NCI-H1048 (cell line): ENCODE data around the gene SPATA31D1.
"Not testable (repeated sequence)": the region's sequence is repeated elsewhere in the genome, so short reads cannot be mapped to it uniquely, and the experiment has no call there.

ENCODE experiments used
- DNase-seq: peaks from one replicate; lab custom pipeline; 2025; lab: John Stamatoyannopoulos, UW

Gene SPATA31D1

DNA sequence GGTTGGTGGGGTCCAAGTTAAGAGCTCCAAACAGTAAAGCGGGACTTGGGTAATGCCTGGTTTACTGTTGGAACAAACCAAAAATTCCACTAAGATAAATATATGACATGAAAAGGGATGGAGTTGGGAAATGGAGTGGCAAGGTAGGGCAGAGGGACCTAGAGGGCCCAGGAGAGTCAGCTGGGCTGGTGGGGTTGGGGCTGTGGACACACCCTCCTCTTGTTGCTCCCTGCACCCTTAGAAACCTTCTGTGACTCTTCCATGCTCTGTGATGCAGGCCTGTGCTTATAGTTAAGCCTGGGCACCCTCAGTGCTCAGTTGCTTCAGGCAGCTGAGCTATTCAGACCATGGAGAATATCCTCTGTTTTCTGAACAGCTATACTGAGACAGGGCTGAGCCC lies at the start of gene SPATA31D1:
Gene SPATA31D1 (plus strand): TSS at position 301 of the 400 bp plus-strand sequence. CDS start 47 bp downstream, at position 348.
- not testable (repeated sequence) for DNase-seq

DNA sequence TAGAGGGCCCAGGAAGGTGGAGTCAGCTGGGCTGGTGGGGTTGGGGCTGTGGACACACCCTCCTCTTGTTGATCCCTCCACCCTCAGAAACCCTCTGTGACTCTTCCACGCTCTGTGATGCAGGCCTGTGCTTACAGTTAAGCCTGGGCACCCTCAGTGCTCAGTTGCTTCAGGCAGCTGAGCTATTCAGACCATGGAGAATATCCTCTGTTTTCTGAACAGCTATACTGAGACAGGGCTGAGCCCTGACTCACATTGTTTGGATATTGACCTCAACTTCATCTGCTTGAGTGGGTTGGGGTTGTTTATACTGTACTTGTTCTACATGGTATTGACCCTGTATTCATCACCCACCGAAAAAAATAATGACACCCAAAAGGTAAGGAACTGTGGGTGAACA lies 45.2 kb upstream of the SPATA31D1 start, which contains the start of gene SPATA31D3:
Gene SPATA31D3 (plus strand): TSS at position 108 of the 400 bp plus-strand sequence. CDS start 86 bp downstream, at position 194.
- not testable (repeated sequence) for DNase-seq

DNA sequence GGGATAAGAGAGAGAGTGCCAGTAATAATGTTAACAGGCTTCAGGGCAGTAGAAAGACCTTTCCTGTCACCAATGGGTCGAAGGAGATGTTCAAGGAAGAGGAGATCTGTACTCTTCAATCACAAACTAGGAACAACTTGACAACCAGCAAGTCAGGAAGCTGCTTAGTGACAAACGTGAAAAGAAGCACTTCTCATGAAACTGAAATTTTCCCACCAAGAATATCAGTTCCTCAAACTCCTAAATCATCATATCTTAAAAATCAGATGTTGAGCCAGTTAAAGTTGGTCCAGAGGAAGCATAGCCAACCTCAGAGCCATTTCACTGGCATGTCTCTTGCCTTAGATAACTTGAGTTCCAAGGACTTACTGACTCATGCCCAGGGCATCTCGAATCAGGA lies 39.9 kb upstream of the SPATA31D1 start:
- not testable (repeated sequence) for DNase-seq

DNA sequence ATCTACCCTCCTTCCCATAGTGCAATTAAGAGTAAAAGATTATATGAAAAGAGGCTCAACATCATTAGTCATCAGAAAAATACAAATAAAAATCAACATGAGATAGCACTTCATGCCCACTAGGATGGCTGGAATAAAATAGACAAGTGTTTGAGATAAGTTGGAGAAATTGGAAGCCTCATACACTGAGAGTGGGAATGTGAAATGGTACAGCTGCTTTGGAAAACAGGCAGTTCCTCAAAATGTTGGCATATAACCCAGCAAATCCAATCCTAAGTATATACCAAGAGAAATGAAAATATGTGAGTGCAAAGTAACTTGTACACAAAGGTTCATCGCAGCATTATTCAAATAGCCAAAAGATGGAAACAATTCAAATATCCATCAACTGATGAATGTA lies 35.5 kb upstream of the SPATA31D1 start:
- no peak for DNase-seq

DNA sequence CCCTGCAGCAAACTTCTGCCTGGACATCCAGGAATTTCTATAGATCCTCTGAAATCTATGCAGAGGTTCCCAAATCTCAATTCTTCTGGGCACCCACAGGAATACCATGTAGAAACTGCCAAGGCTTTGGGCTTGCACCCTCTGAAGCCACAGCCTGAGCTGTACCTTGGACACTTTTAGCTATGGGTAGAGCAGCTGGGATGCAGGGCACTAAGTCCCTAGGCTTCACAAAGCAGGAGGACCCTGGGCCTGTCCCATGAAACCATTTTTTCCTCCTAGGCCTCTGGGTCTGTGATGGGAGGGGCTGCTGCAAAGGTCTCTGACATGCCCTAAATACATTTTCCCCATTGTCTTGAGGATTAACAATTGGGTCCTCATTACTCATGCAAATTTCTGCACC lies 32.9 kb upstream of the SPATA31D1 start:
- no peak for DNase-seq

DNA sequence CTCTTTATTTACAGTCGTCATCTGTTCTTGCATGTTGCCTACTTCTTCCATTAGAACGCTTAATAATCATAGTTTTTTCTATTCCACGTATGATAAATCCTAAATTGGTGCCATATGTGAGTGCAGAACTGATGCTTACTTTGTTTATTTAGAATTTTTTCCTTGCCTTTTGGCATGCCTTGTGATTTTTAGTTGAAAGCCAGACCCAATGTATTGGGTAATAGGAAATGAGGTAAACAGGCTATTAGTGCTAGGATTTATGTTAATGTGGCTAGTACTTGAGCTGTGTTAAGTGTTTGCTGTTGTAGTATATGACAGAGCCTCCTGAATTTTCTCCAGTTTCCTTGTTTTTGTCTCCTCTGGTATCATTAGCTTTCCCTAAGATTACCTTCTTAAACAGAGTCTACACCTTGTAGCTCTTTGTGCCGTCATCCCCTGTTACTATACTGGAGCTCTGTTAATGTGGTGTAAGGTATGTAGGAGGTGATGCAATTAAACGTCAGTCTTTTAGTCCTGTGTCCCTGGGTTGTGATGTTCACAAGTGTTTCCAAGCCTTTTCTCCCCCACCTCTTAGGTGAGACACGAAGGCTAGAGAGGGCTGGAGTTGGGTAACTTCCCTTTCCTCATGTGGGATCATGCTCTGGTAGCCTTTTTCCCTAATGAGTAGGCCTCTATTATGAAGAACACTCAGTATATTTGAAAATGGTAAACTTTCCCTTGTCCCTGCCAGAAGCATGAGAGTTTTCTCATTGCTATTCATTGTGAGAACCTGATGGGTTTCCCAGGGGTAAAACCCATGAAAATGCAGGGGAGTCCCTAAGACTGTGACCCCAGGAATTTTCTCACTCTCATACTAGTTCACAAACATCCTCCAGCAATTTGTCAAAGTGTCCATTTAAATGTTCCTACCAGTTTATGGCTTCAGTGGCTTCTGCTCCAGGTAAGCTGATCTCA lies 24.1 kb upstream of the SPATA31D1 start:
- no peak for DNase-seq

DNA sequence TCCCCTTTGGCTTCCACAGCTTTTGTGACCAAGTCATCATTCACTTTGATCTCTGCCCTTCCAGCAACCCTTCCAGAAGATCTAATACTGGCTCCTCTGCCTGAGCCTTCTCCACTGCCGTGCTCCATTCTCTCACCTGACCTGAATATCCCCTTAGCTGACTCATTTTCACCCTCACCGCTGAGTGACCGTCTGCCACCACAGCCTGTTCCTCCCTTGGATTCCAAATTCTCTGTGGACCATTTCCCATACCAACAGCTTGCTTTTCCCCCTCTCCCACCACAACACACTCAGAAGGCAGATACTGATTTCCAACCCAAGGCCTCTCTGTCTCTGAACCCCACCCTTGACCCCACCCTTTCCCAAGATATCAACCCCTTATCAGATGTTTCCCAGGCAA lies 20.5 kb upstream of the SPATA31D1 start:
- DNase-seq: no peak

DNA sequence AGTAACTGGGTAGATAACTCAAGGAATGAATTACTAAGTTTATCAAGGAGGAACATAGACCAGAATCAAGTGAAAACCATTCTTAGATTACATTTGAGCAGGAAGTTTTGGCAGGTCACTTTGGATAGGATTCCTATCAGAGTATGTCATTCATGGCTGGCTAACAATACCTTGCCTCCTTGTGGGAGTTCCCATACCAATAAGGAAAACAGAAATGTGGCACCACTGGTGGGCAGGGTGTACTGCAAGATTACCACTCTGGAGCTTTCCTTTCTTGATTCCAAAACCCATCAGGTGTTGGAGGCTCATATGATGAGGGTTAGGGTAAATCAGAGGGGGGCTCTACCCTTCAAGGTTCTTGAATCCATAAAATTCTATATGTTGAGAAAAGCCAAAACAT lies 18.6 kb upstream of the SPATA31D1 start:
- no peak for DNase-seq

DNA sequence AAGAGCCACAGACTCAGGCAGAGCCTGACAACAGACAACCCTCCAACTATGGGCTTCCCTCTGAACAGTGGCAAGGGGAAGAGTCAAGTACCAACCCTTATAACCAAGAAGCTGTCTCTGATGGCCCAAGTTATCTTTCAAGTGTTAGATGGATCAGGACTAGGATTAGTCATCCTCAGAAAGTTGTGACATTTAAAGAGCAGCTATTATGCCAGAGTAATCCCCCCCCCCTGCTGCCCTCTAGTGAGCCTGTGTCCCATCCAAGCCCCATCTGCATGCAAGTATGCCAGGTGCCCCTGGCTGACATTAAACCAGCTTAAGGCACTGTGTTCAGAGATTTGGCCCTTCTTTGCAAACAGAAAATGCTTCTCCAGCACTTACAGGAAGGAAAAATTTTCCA lies 16.8 kb upstream of the SPATA31D1 start:
- DNase-seq: no peak

DNA sequence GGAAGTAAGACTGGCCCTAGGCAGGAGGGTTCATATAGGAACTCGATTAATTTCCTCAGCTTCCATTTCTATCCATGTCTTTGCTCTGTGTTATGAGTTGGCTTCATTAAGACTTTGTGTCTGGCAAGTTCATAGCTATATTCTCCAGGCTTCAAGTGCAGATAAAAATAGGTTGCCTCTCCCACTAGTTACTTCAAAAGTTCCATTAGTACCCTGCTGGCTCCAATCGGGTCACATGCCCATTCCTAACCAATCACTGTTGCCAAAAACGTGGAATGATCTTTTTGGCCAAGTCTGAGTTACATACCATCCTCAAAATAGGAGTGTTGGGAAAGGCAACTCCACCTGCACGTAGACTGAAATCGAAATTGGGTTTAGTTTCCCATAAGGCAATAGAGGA lies 13.8 kb upstream of the SPATA31D1 start:
- DNase-seq: no peak

DNA sequence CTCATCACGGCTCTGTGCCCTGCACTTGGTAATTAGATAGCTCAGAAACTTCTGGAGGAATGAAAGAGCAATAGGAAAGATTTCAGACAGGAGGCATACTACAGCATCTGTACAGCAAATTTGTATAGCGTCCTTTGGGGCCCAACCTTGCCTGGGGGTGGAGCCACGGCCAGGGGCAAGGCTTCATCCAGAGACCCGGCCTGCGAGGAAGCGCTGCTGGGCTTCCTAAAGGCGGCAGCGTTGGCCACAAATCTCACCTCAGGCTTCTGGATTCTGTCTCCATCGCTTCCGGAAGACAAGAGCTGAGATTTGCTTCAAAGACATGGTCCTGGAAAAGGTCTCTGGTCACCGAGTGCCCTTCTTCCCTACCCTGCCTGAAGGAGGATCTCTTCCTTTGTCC lies 12.2 kb upstream of the SPATA31D1 start:
- no peak for DNase-seq

DNA sequence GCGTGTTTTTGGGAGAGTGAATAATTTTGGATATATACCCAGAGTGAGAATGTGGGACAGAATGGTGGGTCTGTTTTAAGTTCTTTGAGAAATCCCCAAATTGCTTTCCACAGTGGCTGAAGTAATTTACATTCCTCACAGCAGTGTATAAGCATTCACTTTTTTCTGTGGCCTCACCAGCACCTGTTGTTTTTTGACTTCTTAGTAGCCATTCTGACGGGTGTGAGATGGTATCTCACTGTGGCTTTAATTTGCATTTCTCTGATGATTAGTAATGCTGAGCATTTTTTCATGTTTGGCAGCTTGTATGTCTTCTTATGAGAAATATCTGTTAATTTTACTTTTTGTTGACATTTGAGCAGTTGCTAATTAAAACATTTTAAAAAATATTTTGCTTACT lies 9.4 kb upstream of the SPATA31D1 start:
- no peak for DNase-seq

DNA sequence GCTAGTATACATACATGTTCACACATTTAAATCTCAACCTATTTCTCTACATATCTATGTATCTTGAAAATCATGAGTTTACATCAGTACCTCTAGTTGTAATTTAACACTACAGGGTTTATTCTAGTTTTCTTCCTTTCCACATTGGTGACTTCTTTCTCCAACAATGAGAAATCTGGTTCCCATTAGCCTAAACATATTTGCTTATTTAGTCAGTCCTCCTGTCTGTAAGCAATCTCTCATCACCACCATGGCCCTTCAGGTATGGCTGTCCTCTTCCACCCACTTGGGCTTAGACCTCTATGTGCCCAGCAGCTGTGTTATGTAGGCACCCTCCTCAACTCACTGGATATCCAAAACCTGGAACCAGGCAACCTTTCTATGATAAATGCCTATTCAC lies 8.0 kb upstream of the SPATA31D1 start:
- no peak for DNase-seq

DNA sequence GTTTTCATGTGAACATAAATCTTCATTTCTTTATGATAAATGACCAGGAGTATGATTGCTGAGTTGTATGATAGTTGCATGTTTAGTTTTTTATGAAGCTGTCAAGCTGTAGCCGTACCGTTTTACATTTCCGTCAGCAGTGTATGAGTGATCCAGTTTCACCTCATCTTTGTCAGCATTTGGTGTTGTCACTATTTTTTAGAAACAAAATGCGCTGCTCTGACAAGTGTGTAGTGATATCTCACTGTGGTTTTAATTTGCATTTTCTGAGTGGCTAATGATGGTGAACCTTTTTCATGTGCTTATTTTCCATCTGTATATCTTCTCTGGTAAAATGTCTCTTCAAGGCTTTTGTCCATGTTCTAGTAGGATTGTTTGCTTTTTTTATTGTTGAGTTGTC lies 6.7 kb upstream of the SPATA31D1 start:
- DNase-seq: no peak

DNA sequence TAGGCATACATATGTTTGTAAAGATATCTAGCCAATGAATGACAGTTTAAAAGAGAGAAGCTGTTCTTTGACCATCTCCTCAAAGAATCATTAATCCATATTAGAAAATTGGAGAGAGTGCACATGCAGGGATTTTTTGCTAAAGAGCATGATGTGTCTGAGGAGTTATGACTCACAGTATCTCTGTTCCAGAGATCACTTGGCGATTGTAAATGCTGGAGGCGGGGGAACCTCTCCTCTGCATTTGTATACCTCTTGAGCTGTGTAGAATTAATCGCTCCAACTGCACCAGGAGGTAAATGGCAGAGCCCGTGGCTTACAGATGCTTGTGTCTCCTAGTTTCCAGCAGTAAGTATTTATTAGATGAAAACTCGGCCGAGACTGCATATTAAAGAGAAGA lies 3.6 kb upstream of the SPATA31D1 start:
- no peak for DNase-seq

DNA sequence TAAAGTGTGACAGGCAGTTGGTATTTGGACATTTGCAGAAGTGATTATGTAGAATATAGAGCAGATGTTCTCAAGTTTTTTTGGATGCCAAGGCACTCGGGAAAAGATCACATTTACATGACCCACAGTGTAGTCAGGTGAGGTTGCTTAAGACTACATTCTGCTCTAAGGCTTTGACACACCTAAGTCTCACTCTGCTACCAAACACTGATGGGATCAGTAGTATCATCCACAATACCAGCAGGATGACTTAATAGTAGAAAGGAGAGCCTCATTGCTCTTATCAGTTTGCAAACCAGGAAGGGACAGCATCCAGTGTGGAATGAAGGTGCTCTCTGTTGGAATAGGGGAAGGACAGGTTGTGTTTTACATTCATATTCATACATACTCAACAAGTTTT lies 2.5 kb upstream of the SPATA31D1 start:
- DNase-seq: no peak

DNA sequence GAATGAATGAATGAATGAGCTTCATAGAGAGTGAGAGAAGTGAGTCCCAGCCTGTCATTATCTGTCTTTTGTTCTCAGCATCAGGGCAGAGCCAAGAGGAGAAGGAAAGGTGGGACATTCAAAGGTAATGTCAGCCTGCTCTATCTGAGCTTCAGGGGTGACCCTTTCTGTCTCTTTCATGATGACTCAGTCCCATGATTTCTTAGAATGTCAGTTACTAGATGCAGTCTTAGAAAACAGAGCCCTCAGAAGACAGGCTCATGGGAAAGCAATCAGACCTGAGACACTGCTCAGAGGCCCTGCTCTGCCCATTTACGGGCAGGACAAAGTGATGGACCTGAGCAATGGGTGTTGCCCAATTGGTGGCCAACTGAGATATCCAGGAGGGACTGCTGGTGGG lies 1.1 kb downstream of the SPATA31D1 start:
- no peak for DNase-seq

DNA sequence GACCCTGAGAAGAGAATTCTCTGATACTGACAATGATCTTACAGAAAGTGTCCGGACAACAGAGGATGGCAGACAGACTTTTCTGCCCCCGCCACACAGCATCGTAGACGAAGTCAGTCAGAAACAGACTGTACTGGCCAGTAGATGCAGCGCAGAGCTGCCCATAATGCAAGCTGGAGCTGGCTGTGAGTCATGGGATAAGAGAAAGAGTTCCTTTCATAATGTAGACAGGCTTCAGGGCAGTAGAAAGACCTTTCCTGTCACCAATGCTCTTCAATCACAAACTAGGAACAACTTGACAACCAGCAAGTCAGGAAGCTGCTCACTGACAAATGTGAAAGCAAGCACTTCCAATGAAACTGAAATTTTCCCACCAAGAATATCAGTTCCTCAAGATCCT lies 5.1 kb downstream of the SPATA31D1 start:
- no peak for DNase-seq

DNA sequence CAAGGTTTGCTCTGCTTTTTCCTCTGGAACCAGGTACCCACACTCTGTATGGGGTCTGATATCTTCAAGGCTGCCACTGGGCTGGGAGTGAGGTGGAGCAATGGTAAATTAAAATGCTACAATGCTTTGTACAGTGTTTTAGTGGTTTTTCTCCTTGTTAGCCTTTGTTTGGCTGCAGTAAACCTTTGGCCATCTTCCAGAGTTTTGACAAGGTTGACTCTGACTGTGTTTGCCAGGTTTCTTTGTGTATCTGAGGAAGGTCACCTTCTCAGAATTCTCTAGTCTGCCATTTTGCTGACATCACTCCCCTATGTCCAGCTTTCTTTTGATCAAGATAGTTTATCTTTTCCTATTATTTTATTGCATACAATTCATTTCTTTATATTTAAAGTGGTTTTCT lies 11.2 kb downstream of the SPATA31D1 start:
- DNase-seq: no peak

DNA sequence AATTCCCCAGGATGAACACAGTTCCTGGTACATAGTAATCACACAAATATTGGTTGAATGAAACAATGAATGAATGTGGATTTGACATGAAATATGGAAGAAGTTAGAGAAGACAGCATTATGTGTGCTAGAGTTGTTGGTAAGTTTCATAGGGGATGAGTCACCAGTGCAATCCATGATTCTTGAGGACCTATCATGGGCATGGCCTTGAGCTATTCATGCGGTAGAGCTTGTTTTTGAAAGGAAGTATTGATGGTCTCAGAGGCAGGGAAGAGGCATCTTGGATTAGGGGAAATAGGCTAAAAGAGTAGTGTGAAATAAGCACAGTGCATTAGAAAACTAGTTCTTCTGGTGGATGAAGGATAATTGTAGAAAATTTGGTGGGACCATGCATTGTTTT lies 22.1 kb downstream of the SPATA31D1 start:
- no peak for DNase-seq

DNA sequence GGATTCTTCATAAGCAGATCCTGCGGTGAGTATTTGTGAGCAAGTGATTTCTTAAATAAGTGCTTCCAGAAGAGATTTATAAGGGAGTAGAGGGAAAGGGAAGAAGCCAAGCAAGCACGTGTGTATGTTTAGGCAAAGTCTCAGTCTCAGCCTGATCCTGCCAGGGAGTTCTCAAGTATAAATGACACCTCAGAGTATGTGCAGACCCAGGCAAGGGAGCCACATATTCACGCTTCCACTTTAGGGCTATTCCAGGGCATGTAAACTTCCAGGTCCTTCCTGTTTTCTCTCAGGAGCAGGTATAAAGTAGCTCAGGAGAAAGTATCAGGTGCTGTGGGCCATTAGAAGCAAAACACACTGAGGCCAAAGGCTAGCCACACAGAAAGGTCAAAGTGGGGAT lies 22.6 kb downstream of the SPATA31D1 start:
- DNase-seq: no peak

DNA sequence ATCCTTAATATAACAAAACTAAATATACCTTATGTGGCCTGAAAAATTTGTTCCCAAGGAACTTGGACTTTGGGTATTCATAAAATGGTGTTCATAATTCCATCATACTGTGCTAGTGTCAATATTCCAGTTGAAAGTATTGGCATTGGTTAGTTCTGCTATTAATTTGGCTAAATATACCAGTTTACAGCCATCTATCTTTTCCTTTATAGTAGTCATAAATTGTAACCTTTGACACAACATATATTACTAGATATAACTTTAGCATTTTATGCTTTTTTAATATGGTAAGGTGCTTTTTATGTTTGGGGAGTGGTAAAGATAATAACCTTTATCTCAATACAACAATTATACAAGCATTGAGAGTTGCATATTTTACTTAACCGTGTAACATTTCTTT lies 23.7 kb downstream of the SPATA31D1 start:
- DNase-seq: no peak

DNA sequence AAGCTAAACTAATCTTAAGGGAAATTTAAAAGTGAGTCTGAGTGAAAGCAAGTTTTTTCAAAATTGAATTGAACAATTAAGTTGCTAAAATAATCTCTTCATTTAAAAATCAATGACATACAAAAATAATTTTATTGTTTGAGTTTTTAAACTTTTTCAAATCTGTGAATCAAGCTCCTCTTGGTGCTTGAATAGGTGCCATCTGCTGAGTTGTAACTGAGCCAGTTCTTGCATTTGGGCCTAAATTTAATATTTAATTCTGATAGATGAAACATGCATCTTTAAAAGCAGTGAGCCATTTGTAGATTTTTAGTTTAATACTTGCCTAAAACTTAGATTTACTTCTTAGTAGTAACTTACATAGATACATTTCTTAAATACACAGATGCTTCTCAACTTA lies 31.8 kb downstream of the SPATA31D1 start:
- no peak for DNase-seq

DNA sequence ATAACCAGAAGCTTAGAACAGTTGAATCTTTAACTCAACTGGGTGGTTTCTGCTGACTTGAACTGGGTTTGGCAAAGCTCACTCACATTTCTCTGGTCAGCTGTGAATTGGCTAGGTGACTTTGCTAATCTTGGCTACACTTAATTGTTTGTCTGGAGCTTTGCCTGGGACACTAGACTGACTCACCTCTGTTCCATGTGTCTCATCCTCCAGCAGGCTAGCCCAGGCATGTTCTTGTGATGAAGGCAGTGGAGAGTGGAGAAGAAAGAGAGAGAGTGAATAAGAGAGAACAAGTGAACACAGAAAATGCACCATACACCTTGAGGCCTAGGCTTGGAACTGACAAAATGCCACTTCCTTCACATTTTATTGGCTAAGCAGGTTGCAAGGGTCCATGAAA lies 32.6 kb downstream of the SPATA31D1 start:
- no peak for DNase-seq
